Measurements from ENCODE around the gene DTNB.

DTNB gene

GRCh38 chr2:25685741-25686140 is 12.4 kb upstream of the DTNB start:
- no peak for TF ChIP-seq CTCF (IDR thresholded peaks at IDR 0.05; ENCODE audit: low read length, missing control alignments)
- no peak overlapping the region for H3K4me3 ChIP-seq (replicated peaks; ENCODE audit: low read depth, low read length)
- DNase-seq (ENCODE audit: low read depth), result no peak

GRCh38 chr2:25684577-25685473 is 11.4 kb upstream of the DTNB start:
- TF ChIP-seq CTCF (IDR thresholded peaks at IDR 0.05; ENCODE audit: low read length, missing control alignments), result no peak
- no peak for DNase-seq (ENCODE audit: low read depth)
- H3K4me3 ChIP-seq (replicated peaks; ENCODE audit: low read depth, low read length), result no peak overlapping the region

DNA sequence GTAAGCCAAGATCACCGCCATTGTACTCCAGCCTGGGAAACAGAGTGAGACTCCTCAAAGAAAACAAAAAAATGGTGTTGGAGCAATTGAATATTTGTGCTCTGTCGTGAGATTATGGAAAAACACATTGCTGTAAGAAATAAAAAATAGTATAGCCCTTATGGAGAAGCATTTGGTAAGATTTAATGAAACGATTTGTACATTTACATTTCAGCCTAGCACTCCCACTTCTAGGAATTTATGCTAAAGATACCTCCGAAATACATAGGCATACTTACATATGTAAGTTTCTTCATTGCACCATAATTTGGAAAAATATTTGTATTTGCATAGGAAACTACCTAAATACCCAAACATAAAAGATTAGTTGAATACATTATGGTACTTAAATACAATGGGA is 8.7 kb upstream of the DTNB start:
- TF ChIP-seq CTCF (IDR thresholded peaks at IDR 0.05; ENCODE audit: low read length, missing control alignments), result no peak
- no peak overlapping the region for H3K4me3 ChIP-seq (replicated peaks; ENCODE audit: low read depth, low read length)
- DNase-seq (ENCODE audit: low read depth), result no peak

DNA sequence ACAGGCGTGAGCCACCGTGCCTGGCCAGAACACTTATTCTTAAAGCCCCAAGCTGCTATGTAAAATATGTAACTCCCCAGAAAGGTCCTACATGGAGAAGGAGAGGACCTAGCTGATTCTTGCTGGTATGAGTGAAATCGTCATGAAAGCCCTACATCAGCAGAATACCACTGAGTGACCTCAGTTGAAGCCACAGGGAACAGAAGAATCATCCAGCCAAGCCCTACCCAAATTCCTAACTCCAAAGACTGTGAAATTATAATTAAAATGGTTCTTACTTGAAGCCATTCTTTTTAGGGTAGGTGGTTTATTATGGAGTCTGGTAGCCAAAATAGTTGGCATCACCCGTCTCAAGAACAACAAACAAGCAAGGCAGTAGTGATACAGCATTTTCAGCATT is 4.5 kb upstream of the DTNB start:
- no peak for TF ChIP-seq CTCF (IDR thresholded peaks at IDR 0.05; ENCODE audit: low read length, missing control alignments)
- DNase-seq (ENCODE audit: low read depth), result no peak
- H3K4me3 ChIP-seq (replicated peaks; ENCODE audit: low read depth, low read length), result no peak overlapping the region

GRCh38 chr2:25674077-25674362 is 643 bp upstream of the DTNB start:
- no peak for TF ChIP-seq CTCF (IDR thresholded peaks at IDR 0.05; ENCODE audit: low read length, missing control alignments)

GRCh38 chr2:25672494-25673299 is 680 bp downstream of the DTNB start:
- no peak for TF ChIP-seq CTCF (IDR thresholded peaks at IDR 0.05; ENCODE audit: low read length, missing control alignments)
- H3K4me3 ChIP-seq (replicated peaks; ENCODE audit: low read depth, low read length), result peak overlapping the region; percentile 69
- peak; percentile 33 for DNase-seq (ENCODE audit: low read depth)

More at GRCh38 chr2:25674077-25674362, 643 bp upstream of the DTNB start:
- no peak for DNase-seq (ENCODE audit: low read depth)
- peak overlapping the region; percentile 55 for H3K4me3 ChIP-seq (replicated peaks; ENCODE audit: low read depth, low read length)

Data from fibroblast of pulmonary artery (primary cell).